ENCODE data around the gene TNIP1.

Gene TNIP1

DNA sequence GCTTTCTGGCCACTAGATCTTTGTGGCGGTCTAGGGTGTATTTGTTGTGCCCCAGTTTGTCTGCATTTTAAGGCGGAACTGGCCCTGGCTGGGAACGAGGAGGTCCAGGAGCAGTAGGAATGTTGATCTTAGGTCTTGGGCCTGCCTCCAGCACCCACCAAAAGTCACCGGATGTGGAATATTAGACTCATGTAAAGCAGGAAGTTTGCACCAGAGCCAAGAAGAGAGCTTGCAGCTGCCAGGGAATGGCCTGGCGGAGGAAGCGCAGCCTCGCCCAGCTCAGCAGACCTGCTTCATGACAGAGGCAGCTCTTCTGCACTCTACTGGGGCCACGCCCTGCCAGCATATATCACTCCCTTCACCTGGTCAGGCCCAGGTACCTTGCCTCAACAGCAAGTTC is 57.2 kb downstream of the TNIP1 start:
- DNase-seq (ENCODE audit: low read depth in 2 of 3, low spot score in 1 of 3) = no peak

GRCh38 chr5:151023047-151023615 is 57.7 kb downstream of the TNIP1 start:
- DNase-seq (ENCODE audit: low read depth in 2 of 3, low spot score in 1 of 3) = no peak

- no peak for DNase-seq (ENCODE audit: low read depth in 2 of 3, low spot score in 1 of 3)
Measured at GRCh38 chr5:151022511-151023018, 58.3 kb downstream of the TNIP1 start.

DNA sequence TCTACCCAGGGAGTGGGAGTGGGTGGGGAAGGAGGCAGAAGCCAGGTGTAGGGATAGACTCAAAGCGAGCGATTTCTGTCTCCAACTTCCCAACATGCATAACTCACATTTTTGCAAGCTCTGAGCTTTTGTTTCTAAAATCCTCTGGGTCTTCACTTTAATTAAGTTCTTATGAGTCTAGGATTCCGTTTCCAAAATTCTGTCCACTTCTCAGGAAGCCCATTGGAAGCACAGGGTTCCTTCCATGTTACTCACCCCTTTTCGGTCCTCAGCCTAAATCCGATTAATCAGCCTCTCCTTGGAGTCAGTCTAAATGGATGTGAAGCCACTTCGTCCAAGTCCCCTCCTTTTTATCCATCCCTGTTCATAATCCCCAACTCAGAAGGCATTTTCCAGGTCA is 59.1 kb downstream of the TNIP1 start:
- DNase-seq (ENCODE audit: low read depth in 2 of 3, low spot score in 1 of 3) = no peak

GRCh38 chr5:151020304-151021110 is 60.3 kb downstream of the TNIP1 start, which contains the start of gene GPX3:
GPX3 (plus strand) TSS chr5:151020591; CDS start chr5:151020655, 64 bp downstream.
- peak in 1 of 3 donors; percentile 23 for DNase-seq (ENCODE audit: low read depth in 2 of 3, low spot score in 1 of 3)

GRCh38 chr5:151019331-151019730 is 61.5 kb downstream of the TNIP1 start:
- no peak for DNase-seq (ENCODE audit: low read depth in 2 of 3, low spot score in 1 of 3)

DNA sequence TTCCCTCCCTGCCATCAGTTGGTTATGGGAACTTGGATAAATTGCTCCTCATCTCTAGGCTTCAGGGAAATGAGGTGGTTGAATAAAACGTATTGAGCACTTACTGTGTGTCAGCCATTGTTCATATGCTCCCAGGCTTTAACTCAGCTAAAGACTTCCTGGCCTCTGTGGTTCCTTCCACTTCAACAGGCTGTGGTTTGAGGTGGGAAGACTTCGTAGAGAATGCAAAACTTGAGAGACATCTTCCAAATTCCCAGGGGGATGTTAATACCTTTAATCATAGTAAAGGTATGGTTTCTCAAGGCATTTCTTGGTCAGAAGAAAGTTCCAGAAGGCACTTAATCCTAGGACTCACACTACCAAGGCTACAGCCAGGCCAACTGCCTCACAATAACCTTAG is 62.0 kb downstream of the TNIP1 start:
- DNase-seq (ENCODE audit: low read depth in 2 of 3, low spot score in 1 of 3) = no peak

DNA sequence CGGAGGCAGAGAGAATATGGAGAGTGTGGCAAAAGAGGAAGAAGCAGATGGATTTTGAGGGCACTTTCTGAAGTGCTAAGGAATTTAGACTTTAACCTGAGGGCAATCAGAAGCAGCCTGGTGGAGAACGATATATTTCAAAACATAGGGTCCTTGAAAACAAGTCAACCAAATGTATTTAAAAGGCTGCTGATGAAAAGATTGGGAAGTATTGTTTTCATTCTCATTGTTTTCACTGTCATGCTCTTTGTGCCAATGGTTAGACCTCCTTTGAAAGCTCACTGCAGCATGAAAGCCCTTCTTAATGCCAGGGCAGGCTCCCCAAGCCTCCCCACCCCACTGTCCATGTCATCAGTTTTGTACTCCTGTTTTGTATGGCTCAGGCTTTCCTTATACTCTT is 62.9 kb downstream of the TNIP1 start:
- no peak for DNase-seq (ENCODE audit: low read depth in 2 of 3, low spot score in 1 of 3)

GRCh38 chr5:151016700-151017099 is 64.1 kb downstream of the TNIP1 start:
- DNase-seq (ENCODE audit: low read depth in 2 of 3, low spot score in 1 of 3) = no peak

DNA sequence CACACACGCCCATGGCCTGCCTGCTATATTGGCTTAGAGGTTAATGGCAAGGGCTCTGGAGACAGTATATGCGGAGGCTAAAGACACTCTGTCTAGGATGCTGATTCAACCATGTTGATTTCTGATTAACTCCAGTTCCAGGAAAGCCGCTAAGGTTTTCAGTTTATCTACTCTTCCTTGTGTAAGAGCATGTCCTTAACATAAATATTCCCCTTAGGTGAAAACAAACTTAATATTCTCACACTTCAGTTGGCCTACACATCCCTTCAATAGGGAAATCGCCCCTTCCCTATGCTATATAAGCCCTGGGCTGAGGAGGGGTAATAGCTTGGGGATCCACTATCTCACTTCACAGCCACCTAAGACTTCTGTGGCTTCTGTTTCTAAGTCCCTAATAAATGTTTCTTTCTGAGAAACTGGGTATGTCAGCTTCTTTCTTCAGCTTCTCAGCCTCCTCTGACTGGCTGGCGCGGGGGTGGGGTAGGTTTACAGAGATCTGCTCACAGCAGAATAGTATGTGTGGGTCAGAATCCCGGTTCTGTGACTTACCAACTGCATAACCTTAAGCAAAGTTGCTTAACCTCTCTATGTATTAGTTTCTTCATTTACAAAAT is 64.8 kb downstream of the TNIP1 start:
- no peak for DNase-seq (ENCODE audit: low read depth in 2 of 3, low spot score in 1 of 3)

DNA sequence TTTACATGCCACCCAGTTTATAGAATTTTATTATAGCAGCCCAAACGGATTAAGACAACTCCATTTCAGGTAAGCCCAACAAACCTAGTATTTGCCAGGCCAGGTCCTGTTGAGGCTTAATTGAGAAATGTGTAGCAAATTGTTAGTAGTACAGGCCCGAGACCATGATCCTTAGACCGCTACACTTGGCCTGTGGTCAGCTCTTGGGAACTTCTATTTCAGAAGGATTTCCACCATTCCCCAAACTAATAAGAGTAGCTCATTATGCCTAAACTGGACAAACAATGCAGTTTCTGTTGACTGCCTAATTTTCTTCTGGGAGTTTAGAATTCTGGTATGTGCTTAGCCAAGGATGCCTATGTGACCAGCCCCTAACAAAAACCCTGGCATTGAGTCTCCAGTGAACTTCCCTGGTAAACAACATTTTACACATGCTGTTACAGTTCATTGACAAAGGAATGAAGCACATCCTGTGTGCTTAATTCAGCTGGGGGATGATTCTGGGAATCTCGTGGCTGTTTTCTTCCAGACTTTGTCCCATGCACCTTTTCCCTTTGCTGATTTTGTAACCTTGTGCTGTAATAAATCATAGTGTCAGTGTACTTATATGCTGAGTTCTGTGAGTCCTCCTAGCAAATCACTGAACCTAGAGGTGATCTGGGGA is 66.0 kb downstream of the TNIP1 start:
- no peak for DNase-seq (ENCODE audit: low read depth in 2 of 3, low spot score in 1 of 3)

DNA sequence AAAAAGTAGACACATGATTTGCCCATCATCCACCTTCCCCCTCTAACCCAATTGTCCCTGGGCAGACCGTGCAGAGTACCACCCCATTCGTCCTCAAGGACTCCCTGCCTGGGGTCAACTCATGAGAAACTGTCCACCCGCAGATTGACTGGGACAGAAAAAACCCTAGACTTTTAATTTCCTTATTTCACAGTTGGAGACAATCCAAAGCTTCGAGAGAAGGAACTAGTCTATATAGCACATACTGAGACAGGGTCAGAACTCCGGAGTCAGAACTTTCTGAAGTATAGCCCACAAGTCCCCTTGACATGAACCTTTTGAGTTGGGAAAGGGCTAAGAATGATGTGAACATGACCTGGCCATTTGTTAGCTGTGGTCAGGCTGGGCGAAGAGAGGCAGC is 68.0 kb downstream of the TNIP1 start:
- no peak for DNase-seq (ENCODE audit: low read depth in 2 of 3, low spot score in 1 of 3)

- DNase-seq (ENCODE audit: low read depth in 2 of 3, low spot score in 1 of 3) = no peak
Measured at GRCh38 chr5:151008906-151009305, 71.9 kb downstream of the TNIP1 start.

GRCh38 chr5:151008210-151008491 is 72.7 kb downstream of the TNIP1 start:
- no peak for DNase-seq (ENCODE audit: low read depth in 2 of 3, low spot score in 1 of 3)

DNA sequence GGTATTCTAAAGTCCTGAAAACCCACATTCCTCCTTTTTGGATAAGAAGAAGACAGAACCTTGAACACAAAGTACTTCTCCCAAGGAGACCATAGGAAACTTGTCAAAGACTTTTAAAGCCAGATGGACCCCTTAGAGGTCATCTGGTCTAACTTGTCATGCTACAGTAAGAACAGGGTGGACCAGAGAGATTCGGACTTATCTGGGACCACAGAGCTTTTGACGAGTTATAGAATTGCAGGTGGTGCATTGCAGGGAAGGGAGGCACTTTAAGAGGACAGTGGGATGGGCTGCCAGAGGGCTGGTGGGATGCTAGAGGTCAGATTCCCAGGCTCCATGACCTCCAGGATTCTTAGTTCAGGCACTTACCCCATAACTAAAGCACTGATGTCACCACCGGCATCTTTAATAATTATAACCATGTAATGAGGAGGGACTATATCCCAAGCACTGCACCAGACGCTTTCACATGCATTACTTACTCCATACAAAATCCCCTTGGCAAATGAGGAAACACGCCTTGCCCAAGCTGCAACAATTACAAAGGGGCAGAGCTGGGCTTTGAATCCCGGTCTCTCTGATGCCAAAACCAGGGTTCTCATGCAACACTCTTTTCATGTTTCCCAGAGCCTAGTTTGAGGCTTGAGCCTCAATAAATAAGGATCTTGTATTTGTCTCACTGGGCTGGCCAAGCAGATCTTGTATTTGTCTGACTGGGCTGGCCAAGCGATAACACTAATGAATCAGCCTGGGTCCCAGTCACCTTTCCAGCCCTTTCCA is 73.2 kb downstream of the TNIP1 start:
- no peak for DNase-seq (ENCODE audit: low read depth in 2 of 3, low spot score in 1 of 3)

GRCh38 chr5:151006704-151007334 is 74.0 kb downstream of the TNIP1 start:
- no peak for DNase-seq (ENCODE audit: low read depth in 2 of 3, low spot score in 1 of 3)

DNA sequence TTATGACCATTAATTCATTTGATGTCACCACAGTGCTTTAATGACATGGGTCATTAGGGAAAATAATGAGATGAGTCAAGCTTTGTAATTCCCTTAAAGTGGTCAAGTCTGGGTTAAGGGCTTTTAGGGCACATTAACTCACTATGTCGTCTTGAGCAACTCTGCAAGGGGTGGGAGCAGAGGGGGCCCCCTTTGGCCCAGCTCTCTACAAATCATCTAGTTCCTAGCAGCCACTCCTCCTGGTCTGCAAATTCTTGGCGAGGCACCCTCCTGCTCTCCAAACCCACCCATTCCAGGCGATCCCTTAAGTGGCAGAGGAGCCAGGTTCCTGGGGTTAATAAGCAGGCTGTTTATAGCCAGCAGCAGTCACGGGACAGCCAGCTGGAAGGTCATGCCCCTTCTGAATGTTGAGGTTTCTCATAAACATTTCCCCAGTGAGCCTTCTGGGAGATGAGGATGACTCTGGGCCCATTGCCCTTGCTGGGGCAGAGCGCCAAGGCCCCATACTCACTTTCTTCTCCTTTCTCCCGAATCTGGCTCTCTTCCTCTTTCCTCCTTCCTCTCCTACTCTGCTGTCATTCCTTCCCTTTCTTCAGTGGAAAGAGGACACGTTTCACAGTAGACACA is 74.8 kb downstream of the TNIP1 start:
- no peak for DNase-seq (ENCODE audit: low read depth in 2 of 3, low spot score in 1 of 3)

- no peak for DNase-seq (ENCODE audit: low read depth in 2 of 3, low spot score in 1 of 3)
Measured at GRCh38 chr5:151005187-151005949, 75.5 kb downstream of the TNIP1 start.

- DNase-seq (ENCODE audit: low read depth in 2 of 3, low spot score in 1 of 3) = no peak
Measured at GRCh38 chr5:151004499-151004898, 76.3 kb downstream of the TNIP1 start.

DNA sequence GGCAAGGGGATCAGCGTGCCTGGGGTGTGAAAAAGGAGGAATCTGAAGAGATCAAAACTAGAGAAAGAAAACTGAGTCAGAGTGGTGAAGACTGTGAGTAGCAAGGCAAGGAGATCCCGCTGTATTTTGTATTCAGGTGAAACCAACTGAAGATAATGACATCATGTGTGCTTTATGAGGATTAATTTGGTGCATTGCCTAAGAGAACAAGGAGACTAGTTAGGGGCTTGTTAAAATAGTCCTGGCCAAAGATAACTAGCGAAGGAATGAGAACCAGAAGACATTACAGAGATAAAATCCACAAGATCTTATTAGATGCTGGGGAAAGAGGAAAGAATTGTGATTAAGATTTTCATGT is 77.4 kb downstream of the TNIP1 start:
- DNase-seq (ENCODE audit: low read depth in 2 of 3, low spot score in 1 of 3) = no peak

Measured in stimulated activated CD4-positive, alpha-beta T cell treated with anti-CD3 and anti-CD28 coated beads, Interleukin-12 subunit alpha, Interleukin-12 subunit beta, amount 100 ng/mL, for 48 hours (primary cell).